GM19395 (cell line): ENCODE measurements around the gene PTPRN2.
"Not testable (repeated sequence)": the region's sequence is repeated elsewhere in the genome, so short reads cannot be mapped to it uniquely, and the experiment has no call there.

Experiments
- ATAC-seq: cut with Tn5 transposase; IDR thresholded peaks from one replicate; pipeline ENCODE4 v1.9.1; 2021; ENCODE audit warnings: mild to moderate bottlenecking, moderate library complexity; ENCODE audit not compliant: unreplicated experiment

Gene PTPRN2

GRCh38 chr7:157932498-157933218 lies 655.0 kb downstream of the PTPRN2 start:
- no peak for ATAC-seq

GRCh38 chr7:157930926-157931466 lies 656.6 kb downstream of the PTPRN2 start:
- no peak for ATAC-seq

GRCh38 chr7:157930441-157930840 lies 657.2 kb downstream of the PTPRN2 start:
- ATAC-seq = no peak

- no peak for ATAC-seq
Observed at GRCh38 chr7:157929671-157930070, 658.0 kb downstream of the PTPRN2 start.

- no peak for ATAC-seq
Observed at GRCh38 chr7:157928808-157929425, 658.7 kb downstream of the PTPRN2 start.

GRCh38 chr7:157928171-157928794 lies 659.3 kb downstream of the PTPRN2 start:
- no peak for ATAC-seq

- no peak for ATAC-seq
Observed at GRCh38 chr7:157927313-157927925, 660.2 kb downstream of the PTPRN2 start.

GRCh38 chr7:157926521-157927150 lies 661.0 kb downstream of the PTPRN2 start:
- no peak for ATAC-seq

- no peak for ATAC-seq
Observed at GRCh38 chr7:157926107-157926506, 661.5 kb downstream of the PTPRN2 start.

GRCh38 chr7:157925383-157925875 lies 662.2 kb downstream of the PTPRN2 start:
- no peak for ATAC-seq

GRCh38 chr7:157923903-157924630 lies 663.6 kb downstream of the PTPRN2 start:
- no peak for ATAC-seq

- no peak for ATAC-seq
Observed at GRCh38 chr7:157922576-157922975, 665.0 kb downstream of the PTPRN2 start.

- no peak for ATAC-seq
Observed at GRCh38 chr7:157918326-157919080, 669.1 kb downstream of the PTPRN2 start.

GRCh38 chr7:157916946-157917640 lies 670.5 kb downstream of the PTPRN2 start:
- ATAC-seq = no peak

GRCh38 chr7:157910446-157910845 lies 677.2 kb downstream of the PTPRN2 start:
- ATAC-seq = no peak

- ATAC-seq = not testable (repeated sequence)
Observed at GRCh38 chr7:157910045-157910444, 677.6 kb downstream of the PTPRN2 start.

GRCh38 chr7:157909370-157909769 lies 678.3 kb downstream of the PTPRN2 start:
- no peak for ATAC-seq

GRCh38 chr7:157908006-157908782 lies 679.4 kb downstream of the PTPRN2 start:
- ATAC-seq = no peak
